HUES48 (cell line): Measurements from ENCODE around the gene HOXA9.

ENCODE experiments used
- H3K27ac ChIP-seq: one replicate; pipeline ENCODE4 v1.7.0; 2013; ENCODE audit warnings: low read depth, low read length, inconsistent platforms
- H3K27me3 ChIP-seq: 2 replicates; pipeline ENCODE4 v1.6.1; 2013; ENCODE audit warnings: mild to moderate bottlenecking, low read length; ENCODE audit not compliant: control insufficient read depth, insufficient read depth
- H3K36me3 ChIP-seq: 2 replicates; pipeline ENCODE4 v1.6.1; 2013; ENCODE audit warnings: low read length; ENCODE audit not compliant: control insufficient read depth, insufficient read depth
- H3K4me1 ChIP-seq: 2 replicates; pipeline ENCODE4 v1.6.1; 2013; ENCODE audit warnings: mild to moderate bottlenecking, low read length; ENCODE audit not compliant: control insufficient read depth, insufficient read depth
- H3K4me3 ChIP-seq: 2 replicates; pipeline ENCODE4 v1.5.1; 2013; ENCODE audit warnings: mild to moderate bottlenecking, low read depth, low read length
- H3K9ac ChIP-seq: 2 replicates; pipeline ENCODE4 v1.6.1; 2013; ENCODE audit warnings: mild to moderate bottlenecking, low read depth, low read length, moderate library complexity
- H3K9me3 ChIP-seq: 2 replicates; pipeline ENCODE4 v1.6.1; 2013; ENCODE audit warnings: low read length; ENCODE audit not compliant: control insufficient read depth, insufficient read depth

HOXA9 gene

GRCh38 chr7:27123477-27124053 is 41.8 kb downstream of the HOXA9 start:
- Histone ChIP-seq H3K4me3 (no peak overlapping the region), H3K36me3 (no peaks in the 10 kb centered on the region), H3K27me3 (peaks cover 100% of the 10 kb centered on the region), H3K9me3 (no peaks in the 10 kb centered on the region), H3K4me1 (no peaks in the 10 kb centered on the region), H3K9ac (no peak overlapping the region), H3K27ac (no peak overlapping the region)

- H3K36me3 ChIP-seq: no peaks in the 10 kb centered on the region
- H3K9me3 ChIP-seq: no peaks in the 10 kb centered on the region
- no peak overlapping the region for H3K9ac ChIP-seq
- peaks cover 100% of the 10 kb centered on the region for H3K27me3 ChIP-seq
- H3K4me1 ChIP-seq: no peaks in the 10 kb centered on the region
- H3K4me3 ChIP-seq: no peak overlapping the region
- no peak overlapping the region for H3K27ac ChIP-seq
Measured at GRCh38 chr7:27123007-27123476, 42.3 kb downstream of the HOXA9 start.

- H3K27ac ChIP-seq: no peak overlapping the region
- no peaks in the 10 kb centered on the region for H3K4me1 ChIP-seq
- H3K36me3 ChIP-seq: no peaks in the 10 kb centered on the region
- H3K4me3 ChIP-seq: no peak overlapping the region
- H3K9ac ChIP-seq: no peak overlapping the region
- peaks cover 100% of the 10 kb centered on the region for H3K27me3 ChIP-seq
- no peaks in the 10 kb centered on the region for H3K9me3 ChIP-seq
Measured at GRCh38 chr7:27122077-27122910, 43.0 kb downstream of the HOXA9 start.

GRCh38 chr7:27121684-27122076 is 43.7 kb downstream of the HOXA9 start:
- no peak overlapping the region for H3K27ac ChIP-seq
- H3K27me3 ChIP-seq: peaks cover 100% of the 10 kb centered on the region
- no peak overlapping the region for H3K4me3 ChIP-seq
- H3K36me3 ChIP-seq: no peaks in the 10 kb centered on the region
- no peaks in the 10 kb centered on the region for H3K4me1 ChIP-seq
- H3K9ac ChIP-seq: no peak overlapping the region
- no peaks in the 10 kb centered on the region for H3K9me3 ChIP-seq

- no peaks in the 10 kb centered on the region for H3K9me3 ChIP-seq
- H3K9ac ChIP-seq: no peak overlapping the region
- H3K36me3 ChIP-seq: no peaks in the 10 kb centered on the region
- H3K27me3 ChIP-seq: peaks cover 100% of the 10 kb centered on the region
- H3K4me3 ChIP-seq: no peak overlapping the region
- H3K27ac ChIP-seq: no peak overlapping the region
- H3K4me1 ChIP-seq: peaks cover 4% of the 10 kb centered on the region; the same call in 1 of the 2 replicates
Measured at GRCh38 chr7:27119412-27119911, 45.9 kb downstream of the HOXA9 start.

- H3K36me3 ChIP-seq: no peaks in the 10 kb centered on the region
- H3K4me3 ChIP-seq: no peak overlapping the region
- peaks cover 4% of the 10 kb centered on the region; the same call in 1 of the 2 replicates for H3K4me1 ChIP-seq
- peaks cover 99% of the 10 kb centered on the region for H3K27me3 ChIP-seq
- no peak overlapping the region for H3K27ac ChIP-seq
- H3K9me3 ChIP-seq: no peaks in the 10 kb centered on the region
- no peak overlapping the region for H3K9ac ChIP-seq
Measured at GRCh38 chr7:27118580-27118979, 46.8 kb downstream of the HOXA9 start.

GRCh38 chr7:27117887-27118491 is 47.3 kb downstream of the HOXA9 start:
- H3K4me3 ChIP-seq: no peak overlapping the region
- no peak overlapping the region for H3K9ac ChIP-seq
- peaks cover 4% of the 10 kb centered on the region; the same call in 1 of the 2 replicates for H3K4me1 ChIP-seq
- no peaks in the 10 kb centered on the region for H3K9me3 ChIP-seq
- peaks cover 99% of the 10 kb centered on the region for H3K27me3 ChIP-seq
- H3K27ac ChIP-seq: no peak overlapping the region
- no peaks in the 10 kb centered on the region for H3K36me3 ChIP-seq

GRCh38 chr7:27116962-27117886 is 48.1 kb downstream of the HOXA9 start:
- H3K4me1 ChIP-seq: peaks cover 4% of the 10 kb centered on the region; the same call in 1 of the 2 replicates
- H3K9me3 ChIP-seq: no peaks in the 10 kb centered on the region
- H3K4me3 ChIP-seq: no peak overlapping the region
- H3K36me3 ChIP-seq: no peaks in the 10 kb centered on the region
- H3K9ac ChIP-seq: no peak overlapping the region
- H3K27me3 ChIP-seq: peaks cover 99% of the 10 kb centered on the region
- no peak overlapping the region for H3K27ac ChIP-seq

GRCh38 chr7:27116031-27116961 is 49.0 kb downstream of the HOXA9 start:
- H3K27me3 ChIP-seq: peaks cover 99% of the 10 kb centered on the region
- H3K36me3 ChIP-seq: no peaks in the 10 kb centered on the region
- H3K9ac ChIP-seq: no peak overlapping the region
- H3K4me1 ChIP-seq: peaks cover 4% of the 10 kb centered on the region; the same call in 1 of the 2 replicates
- no peak overlapping the region for H3K27ac ChIP-seq
- no peak overlapping the region for H3K4me3 ChIP-seq
- H3K9me3 ChIP-seq: no peaks in the 10 kb centered on the region
